Endometrium (tissue), 2 donors: ENCODE results near the gene CC2D2B.
A peak's percentile ranks its signal among the peaks of the same experiment; 100 is the strongest.
"Not testable (repeated sequence)": the region's sequence is repeated elsewhere in the genome, so short reads cannot be mapped to it uniquely, and the experiment has no call there.

Source experiments
- FAIRE-seq: peaks from 2 replicates; lab custom pipeline; 2012; peaks lifted over from hg19 to GRCh38; lab: Jason Lieb, UNC
- donor health status: control.
- donor health status: control.

The CC2D2B gene

GRCh38 chr10:95907456-95908253 is at the start of gene CC2D2B:
Gene CC2D2B, plus strand, starts transcription at chr10:95907975. Its CDS starts 3,349 bp downstream, at chr10:95911324.
- FAIRE-seq = no peak

- no peak for FAIRE-seq
These were observed 47.4 kb upstream of the CC2D2B start for GRCh38 chr10:95860166-95860940.

- no peak for FAIRE-seq
These were observed 46.4 kb upstream of the CC2D2B start for GRCh38 chr10:95861386-95861785.

DNA sequence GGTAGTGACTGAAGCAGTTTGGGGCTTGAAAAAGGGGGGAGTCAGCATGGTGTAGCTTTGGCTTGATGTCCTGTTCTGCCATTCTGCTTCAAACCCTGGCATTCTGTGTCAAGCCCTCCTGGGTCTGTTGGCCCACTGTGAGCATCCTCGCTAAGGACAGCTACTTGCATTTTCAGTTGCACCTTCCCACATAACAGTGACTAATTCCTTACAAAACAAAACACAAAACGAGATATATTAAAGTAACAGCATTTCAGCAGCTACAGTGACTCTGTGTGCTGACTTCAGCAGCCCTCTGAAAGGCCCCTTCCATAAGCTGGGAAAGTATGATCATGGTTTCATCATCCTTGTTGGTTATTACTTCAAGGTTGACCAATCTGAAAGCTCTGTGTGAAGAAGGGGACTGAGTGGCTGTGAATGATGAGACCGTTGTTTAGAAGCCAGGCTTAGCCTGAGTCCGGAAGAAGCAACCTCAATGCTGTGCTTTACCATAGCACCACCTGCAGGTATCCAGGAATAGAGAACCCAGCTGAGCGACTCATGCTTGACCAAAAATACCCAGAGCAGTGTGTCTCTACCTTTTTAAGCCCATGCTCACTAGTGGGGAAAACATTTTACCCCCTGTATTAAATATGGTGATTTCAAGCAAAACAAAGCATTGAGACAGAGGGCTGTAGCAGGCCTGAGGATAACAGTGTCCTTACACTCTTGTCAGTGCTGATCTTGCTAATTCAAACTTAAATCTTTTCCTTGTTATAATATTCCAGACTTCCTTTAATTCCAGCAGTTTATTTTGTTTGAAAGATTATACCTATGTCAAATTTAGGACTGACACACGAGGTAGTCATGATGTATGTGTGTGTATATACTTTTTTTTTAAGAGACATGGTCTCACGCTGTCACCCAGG is 42.6 kb upstream of the CC2D2B start:
- no peak for FAIRE-seq

GRCh38 chr10:95865814-95866466 is 41.8 kb upstream of the CC2D2B start:
- FAIRE-seq = no peak

- FAIRE-seq = no peak
These were observed 41.3 kb upstream of the CC2D2B start for GRCh38 chr10:95866467-95866842.

GRCh38 chr10:95867866-95868265 is 39.9 kb upstream of the CC2D2B start:
- FAIRE-seq = no peak

DNA sequence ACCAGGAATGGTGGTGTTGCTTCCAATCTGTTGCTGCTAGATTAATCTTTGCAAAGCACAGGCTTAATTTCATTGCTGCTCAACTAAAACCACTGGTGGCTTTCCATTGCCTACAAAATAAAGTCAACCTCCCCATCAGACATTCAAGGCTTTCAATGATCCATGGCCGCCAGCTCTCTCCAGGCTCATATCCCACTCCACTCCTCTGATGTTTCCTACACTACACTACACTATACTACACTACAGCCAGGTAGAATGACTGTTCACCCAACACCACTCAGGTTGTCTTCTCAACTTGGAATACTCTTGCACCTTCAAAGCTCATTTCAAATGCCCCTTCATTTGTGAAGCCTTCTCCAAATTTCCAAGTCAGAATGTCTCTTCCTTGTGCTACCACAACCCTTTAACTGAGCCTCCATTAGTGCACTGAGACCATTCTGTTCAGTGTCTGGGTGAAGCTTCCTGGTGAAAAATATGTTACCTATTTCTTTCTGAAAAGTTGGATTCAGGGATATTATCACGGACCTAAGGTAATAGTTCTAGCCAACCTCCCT is 35.5 kb upstream of the CC2D2B start:
- FAIRE-seq = no peak

GRCh38 chr10:95873139-95873538 is 34.6 kb upstream of the CC2D2B start:
- no peak for FAIRE-seq

GRCh38 chr10:95873651-95874050 is 34.1 kb upstream of the CC2D2B start:
- FAIRE-seq = no peak

DNA sequence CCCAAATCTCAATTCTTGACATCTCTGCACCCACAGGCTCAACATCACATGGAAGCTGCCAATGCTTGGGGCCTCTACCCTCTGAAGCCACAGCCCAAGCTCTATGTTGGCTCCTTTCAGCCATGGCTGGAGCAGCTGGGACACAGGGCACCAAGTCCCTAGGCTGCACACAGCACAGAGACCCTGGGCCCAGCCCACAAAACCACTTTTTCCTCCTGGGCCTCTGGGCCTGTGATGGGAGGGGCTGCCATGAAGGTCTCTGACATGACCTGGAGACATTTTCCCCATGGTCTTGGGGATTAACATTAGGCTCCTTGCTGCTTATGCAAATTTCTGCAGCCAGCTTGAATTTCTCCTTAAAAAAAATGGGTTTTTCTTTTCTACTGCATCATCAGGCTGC is 33.0 kb upstream of the CC2D2B start:
- FAIRE-seq = not testable (repeated sequence)

DNA sequence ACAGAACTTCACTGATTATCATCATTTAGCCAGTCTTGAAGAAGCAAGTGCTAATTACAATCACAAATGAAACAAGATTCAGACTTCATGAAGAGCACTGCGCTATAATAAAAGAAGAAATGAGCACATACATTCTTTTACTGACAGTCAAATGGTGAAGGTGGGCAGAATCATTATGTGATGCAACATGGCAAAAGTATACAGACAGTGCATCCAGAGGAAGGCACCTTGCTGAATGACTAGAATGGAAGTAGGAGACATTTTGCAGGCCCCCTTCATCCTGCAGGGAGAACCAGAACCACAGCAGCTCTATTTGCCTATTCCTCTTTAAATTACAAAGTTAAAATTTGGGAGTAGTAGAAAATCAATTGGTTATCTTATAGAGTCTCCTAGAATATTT is 31.0 kb upstream of the CC2D2B start:
- no peak for FAIRE-seq

GRCh38 chr10:95877881-95878280 is 29.9 kb upstream of the CC2D2B start:
- FAIRE-seq = no peak

DNA sequence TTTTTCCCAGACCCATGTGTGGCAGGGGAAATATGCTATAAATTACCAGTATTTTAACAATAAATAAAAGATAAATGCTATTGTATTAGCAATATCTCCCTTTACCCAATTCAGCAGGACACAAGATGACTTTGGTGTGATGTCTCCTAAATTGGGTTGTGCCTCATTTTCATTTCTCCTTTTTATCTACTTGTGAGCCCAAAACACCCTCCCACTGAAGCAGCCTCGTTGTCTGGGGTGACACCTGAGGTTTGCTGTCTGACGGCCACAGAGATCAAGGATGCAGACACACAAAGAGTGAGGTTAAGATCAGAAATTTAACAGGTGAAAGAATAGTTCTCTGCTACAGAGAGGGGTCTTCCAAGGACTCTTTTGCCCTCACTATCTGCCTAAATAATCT is 27.1 kb upstream of the CC2D2B start:
- FAIRE-seq = no peak

GRCh38 chr10:95881316-95881715 is 26.5 kb upstream of the CC2D2B start:
- no peak for FAIRE-seq

DNA sequence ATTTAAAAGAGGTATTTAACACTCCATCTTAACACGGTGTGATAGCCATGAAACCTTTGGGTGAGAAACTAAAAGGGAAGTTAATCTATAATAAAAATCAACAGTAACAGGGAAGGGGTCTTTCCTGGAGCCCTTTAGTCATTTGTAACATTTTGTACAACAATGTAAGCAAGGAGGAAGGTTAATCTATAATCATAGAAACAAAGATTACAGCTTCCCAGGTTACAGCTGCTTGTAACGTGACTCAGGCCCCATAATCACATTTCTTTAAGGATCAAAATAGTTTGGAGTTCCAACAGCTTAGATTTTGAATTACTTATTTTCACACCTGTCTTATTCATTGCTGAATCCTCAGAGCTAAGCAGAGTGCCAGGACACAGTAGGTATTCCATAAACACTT is 17.9 kb upstream of the CC2D2B start:
- FAIRE-seq = no peak

GRCh38 chr10:95896071-95896850 is 11.5 kb upstream of the CC2D2B start:
- no peak for FAIRE-seq

GRCh38 chr10:95905897-95906580 is 1.7 kb upstream of the CC2D2B start:
- FAIRE-seq = not testable (repeated sequence)

GRCh38 chr10:95906677-95907455 is 909 bp upstream of the CC2D2B start:
- peak; percentile 18 for FAIRE-seq
